ENCODE measurements around the gene MED10. TPM values are rescaled to one million over a fixed set of nuclear protein-coding genes. Genes with fewer than 3 reads are reported as not detected.

Gene MED10
- total RNA-seq, 4 donors from 2014 or later, result 20.3 to 41.4 (median 27.9) TPM

DNA sequence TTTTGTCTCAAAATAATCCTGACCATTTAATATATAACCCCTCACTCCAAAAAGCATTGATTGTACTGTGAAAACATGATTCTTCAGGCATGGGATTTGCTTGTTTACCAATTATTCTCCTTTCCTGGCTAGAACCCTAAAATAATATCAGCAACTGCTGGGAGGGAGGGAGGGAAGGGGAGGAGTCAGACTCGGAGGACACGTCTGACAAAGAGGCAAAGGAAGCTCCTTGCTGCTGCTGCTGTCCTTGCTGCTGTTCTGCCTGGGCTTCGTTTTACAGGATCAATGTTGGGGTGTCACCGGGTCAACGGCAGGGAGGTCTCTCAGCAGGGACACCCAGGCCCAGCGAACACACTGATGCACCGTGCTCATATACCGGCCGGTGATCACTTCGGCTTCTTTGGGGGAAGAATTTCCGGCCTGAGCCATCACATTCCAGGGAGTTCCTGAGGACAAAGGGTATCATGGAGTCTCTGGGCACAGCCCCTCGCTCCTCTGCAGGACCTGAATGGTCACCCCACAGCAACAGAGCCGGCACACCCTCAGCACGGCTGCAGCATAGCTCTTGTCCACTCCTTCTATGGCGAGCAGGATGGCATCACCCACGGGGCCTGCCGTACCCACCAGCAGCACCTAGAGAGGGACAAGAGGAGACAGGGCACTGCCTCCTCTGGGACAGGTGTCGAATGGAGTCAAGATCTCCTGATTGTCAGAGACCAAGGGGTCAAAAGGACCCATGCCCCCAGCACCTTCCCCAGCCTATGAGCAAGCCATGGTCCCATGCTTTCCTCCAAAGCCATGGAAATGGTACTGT is 27.9 kb downstream of the MED10 start:
- H3K27me3 ChIP-seq, result no peaks in the 10 kb centered on the region
- 42 to 46% methylated on average over 11 to 18 of the region's 18 CpGs for WGBS, 2 donors
- H3K36me3 ChIP-seq, result peaks cover 0 to 9% (median 0%) of the 10 kb centered on the region in 3 donors
- no peaks in the 10 kb centered on the region for H3K9me3 ChIP-seq
- no peak for TF ChIP-seq EP300 (IDR thresholded peaks at IDR 0.05)
- TF ChIP-seq, protein P1, sequence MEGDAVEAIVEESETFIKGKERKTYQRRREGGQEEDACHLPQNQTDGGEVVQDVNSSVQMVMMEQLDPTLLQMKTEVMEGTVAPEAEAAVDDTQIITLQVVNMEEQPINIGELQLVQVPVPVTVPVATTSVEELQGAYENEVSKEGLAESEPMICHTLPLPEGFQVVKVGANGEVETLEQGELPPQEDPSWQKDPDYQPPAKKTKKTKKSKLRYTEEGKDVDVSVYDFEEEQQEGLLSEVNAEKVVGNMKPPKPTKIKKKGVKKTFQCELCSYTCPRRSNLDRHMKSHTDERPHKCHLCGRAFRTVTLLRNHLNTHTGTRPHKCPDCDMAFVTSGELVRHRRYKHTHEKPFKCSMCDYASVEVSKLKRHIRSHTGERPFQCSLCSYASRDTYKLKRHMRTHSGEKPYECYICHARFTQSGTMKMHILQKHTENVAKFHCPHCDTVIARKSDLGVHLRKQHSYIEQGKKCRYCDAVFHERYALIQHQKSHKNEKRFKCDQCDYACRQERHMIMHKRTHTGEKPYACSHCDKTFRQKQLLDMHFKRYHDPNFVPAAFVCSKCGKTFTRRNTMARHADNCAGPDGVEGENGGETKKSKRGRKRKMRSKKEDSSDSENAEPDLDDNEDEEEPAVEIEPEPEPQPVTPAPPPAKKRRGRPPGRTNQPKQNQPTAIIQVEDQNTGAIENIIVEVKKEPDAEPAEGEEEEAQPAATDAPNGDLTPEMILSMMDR (IDR thresholded peaks at IDR 0.05), result no peak
- TF ChIP-seq POLR2A (IDR thresholded peaks at IDR 0.05), result no peak
- DNase-seq (ENCODE audit: low spot score in 2 of 2), result no peak
- no peaks in the 10 kb centered on the region for H3K4me1 ChIP-seq
- H3K4me3 ChIP-seq, result no peak overlapping the region
- H3K27ac ChIP-seq, result no peak overlapping the region

DNA sequence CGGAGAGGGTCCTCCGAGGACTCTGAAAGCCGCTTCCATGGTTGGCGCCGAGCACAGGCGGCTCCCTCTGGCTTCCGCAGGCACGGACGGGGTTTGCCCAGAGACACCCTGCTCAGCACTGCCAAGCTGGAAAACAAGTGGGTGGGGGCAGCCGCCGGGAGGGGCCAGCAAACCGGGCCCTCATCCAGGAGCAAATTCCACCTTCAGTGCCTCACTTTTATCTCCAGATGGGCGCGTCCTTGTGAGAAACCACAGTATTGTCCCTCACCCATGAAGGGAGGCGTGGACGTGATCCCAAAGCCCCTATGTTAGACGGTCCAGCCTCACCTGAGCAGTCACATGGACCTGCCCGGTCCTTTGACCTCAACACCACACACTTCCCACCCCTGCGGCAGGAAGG is 29.0 kb downstream of the MED10 start:
- DNase-seq (ENCODE audit: low spot score in 2 of 2), result no peak
- TF ChIP-seq EP300 (IDR thresholded peaks at IDR 0.05), result no peak
- TF ChIP-seq, protein P1 (IDR thresholded peaks at IDR 0.05), result no peak
- TF ChIP-seq POLR2A (IDR thresholded peaks at IDR 0.05), result no peak
- H3K27me3 ChIP-seq, result no peaks in the 10 kb centered on the region
- H3K4me1 ChIP-seq, result no peaks in the 10 kb centered on the region
- no peak overlapping the region for H3K4me3 ChIP-seq
- no peak overlapping the region for H3K27ac ChIP-seq
- WGBS, 2 donors, result 68 to 85% methylated on average over 19 of the region's 19 CpGs
- peaks cover 0 to 9% (median 0%) of the 10 kb centered on the region in 3 donors for H3K36me3 ChIP-seq
- H3K9me3 ChIP-seq, result no peaks in the 10 kb centered on the region

DNA sequence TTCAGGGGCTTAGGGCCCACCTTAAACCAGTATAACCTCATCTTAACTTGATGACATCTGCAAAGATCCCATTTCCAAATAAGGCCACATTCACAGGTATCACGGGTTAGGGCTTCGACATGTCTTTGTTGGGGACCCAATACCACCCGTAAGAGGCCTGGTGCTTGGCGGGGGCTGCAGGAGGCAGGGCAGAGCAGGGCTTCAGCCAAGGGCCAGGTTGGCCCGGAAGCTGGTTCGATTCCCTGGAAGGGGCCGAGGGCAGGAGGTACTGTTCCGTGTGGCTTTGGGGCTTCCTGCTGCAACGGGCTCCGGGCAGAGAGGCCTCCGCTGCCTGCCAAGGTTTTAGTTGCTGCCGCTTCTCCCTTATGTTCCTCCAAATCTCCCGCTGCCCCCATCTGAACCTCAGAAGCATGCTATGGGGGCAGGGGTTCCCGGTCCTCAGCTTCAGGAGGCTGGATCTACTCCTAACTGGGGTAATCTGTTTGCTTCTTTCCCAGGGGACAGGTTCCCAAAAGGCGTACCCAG is 29.8 kb downstream of the MED10 start:
- H3K27ac ChIP-seq, result no peak overlapping the region

DNA sequence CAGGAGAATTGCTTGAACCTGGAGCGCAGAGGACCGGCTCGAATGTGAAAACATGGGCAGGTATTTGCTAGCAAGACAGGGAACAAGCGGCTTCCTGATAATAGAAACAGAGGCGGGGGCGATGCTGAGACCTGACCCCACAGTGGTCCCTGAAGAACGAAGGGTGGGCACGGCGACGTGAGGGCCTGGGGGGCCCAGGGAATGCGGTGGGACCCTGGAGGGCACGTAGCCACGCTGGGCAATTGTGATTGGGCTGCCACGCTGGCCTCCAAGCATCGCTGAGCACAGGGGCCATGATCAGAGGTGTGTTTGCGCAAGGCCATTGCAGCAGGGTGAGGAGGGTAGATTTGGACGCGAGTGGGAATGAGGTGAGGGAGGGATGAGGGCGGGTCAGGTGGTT is 30.7 kb downstream of the MED10 start:
- no peak overlapping the region for H3K27ac ChIP-seq

More for the DNA sequence above, 29.8 kb downstream of the MED10 start:
- Histone ChIP-seq H3K4me1 (no peaks in the 10 kb centered on the region), H3K36me3 (peaks cover 0 to 9% (median 0%) of the 10 kb centered on the region in 3 donors), H3K9me3 (no peaks in the 10 kb centered on the region), H3K27me3 (no peaks in the 10 kb centered on the region), H3K4me3 (no peak overlapping the region)
- WGBS, 2 donors, result 91 to 99% methylated on average over 15 of the region's 15 CpGs
- DNase-seq (ENCODE audit: low spot score in 2 of 2), result no peak
- TF ChIP-seq EP300 (IDR thresholded peaks at IDR 0.05), result no peak
- no peak for TF ChIP-seq POLR2A (IDR thresholded peaks at IDR 0.05)
- TF ChIP-seq, protein P1 (IDR thresholded peaks at IDR 0.05), result no peak

More for the DNA sequence above, 30.7 kb downstream of the MED10 start:
- WGBS, 2 donors, result 94% methylated on average over 19 of the region's 19 CpGs
- no peak for DNase-seq (ENCODE audit: low spot score in 2 of 2)
- no peaks in the 10 kb centered on the region for H3K27me3 ChIP-seq
- peaks cover 0 to 9% (median 0%) of the 10 kb centered on the region in 3 donors for H3K36me3 ChIP-seq
- H3K4me3 ChIP-seq, result no peak overlapping the region
- H3K4me1 ChIP-seq, result no peaks in the 10 kb centered on the region
- H3K9me3 ChIP-seq, result no peaks in the 10 kb centered on the region
- TF ChIP-seq POLR2A (IDR thresholded peaks at IDR 0.05), result no peak
- TF ChIP-seq, protein P1 (IDR thresholded peaks at IDR 0.05), result no peak
- no peak for TF ChIP-seq EP300 (IDR thresholded peaks at IDR 0.05)
